Measurements from ENCODE around the gene LIPC. TPM values are rescaled to one million over a fixed set of nuclear protein-coding genes. Genes with fewer than 3 reads are reported as not detected.

LIPC gene
- total and polyA plus RNA-seq, 9 of the 15 experiments (the other 6 are each of a cell fraction or from before 2014, with no cell fraction given): 0.07 to 0.41 (median 0.11) TPM; not detected in 2

GRCh38 chr15:58399739-58400138 lies 32.1 kb upstream of the LIPC start (continued):
- peak; percentile 76 for TF ChIP-seq TEAD4 (IDR thresholded peaks at IDR 0.05; ENCODE audit: low read length)
- TF ChIP-seq TEAD4 (CRISPR knock-in tag; IDR thresholded peaks at IDR 0.05; ENCODE audit: borderline replicate concordance): no peak
- no peak for TF ChIP-seq E2F3 (CRISPR knock-in tag; IDR thresholded peaks at IDR 0.05)
- no peak for TF ChIP-seq BCL6 (CRISPR knock-in tag; IDR thresholded peaks at IDR 0.05)
- TF ChIP-seq SREBF2 (CRISPR knock-in tag; IDR thresholded peaks at IDR 0.05): no peak
- 0 out of 6 replicates have a peak, but pooled peaks of 1 of the 3 experiments have one; percentile 30 for TF ChIP-seq ZBTB11 (CRISPR knock-in tag; IDR thresholded peaks at IDR 0.05)
- no peak for TF ChIP-seq ZNF445 (CRISPR knock-in tag; IDR thresholded peaks at IDR 0.05; ENCODE audit: low read depth)
- TF ChIP-seq MTF1 (CRISPR knock-in tag; IDR thresholded peaks at IDR 0.05; ENCODE audit: borderline replicate concordance): no peak
- no peak for TF ChIP-seq NR3C1 (CRISPR knock-in tag; IDR thresholded peaks at IDR 0.05)
- 0 out of 2 replicates have a peak, but pooled peaks have one; percentile 26 for TF ChIP-seq FOSL1 (tag; conservative IDR thresholded peaks at IDR 0.05)
- no peak for TF ChIP-seq POLR2H (tag; IDR thresholded peaks at IDR 0.05; ENCODE audit: low read depth)
- TF ChIP-seq CSDE1 (IDR thresholded peaks at IDR 0.05): no peak
- peak; percentile 69 for TF ChIP-seq TCF3 (CRISPR knock-in tag; IDR thresholded peaks at IDR 0.05)
- TF ChIP-seq SRSF9 (IDR thresholded peaks at IDR 0.05; ENCODE audit: borderline replicate concordance, low read depth, low read length): no peak
- peak; percentile 75; the same call in 1 of the 2 replicates for TF ChIP-seq SMARCA4 (IDR thresholded peaks at IDR 0.05)
- no peak for TF ChIP-seq ATF2 (CRISPR knock-in tag; IDR thresholded peaks at IDR 0.05)
- TF ChIP-seq NFIX (CRISPR knock-in tag; IDR thresholded peaks at IDR 0.05; ENCODE audit: low read depth): no peak
- no peak for TF ChIP-seq DACH1 (IDR thresholded peaks at IDR 0.05; ENCODE audit: partially characterized antibody)
- no peak for TF ChIP-seq ZNF24 (IDR thresholded peaks at IDR 0.05)
- no peak for TF ChIP-seq ELF1 (tag; IDR thresholded peaks at IDR 0.05)
- TF ChIP-seq SMARCA5 (IDR thresholded peaks at IDR 0.05): no peak
- TF ChIP-seq MAFG (tag; conservative IDR thresholded peaks at IDR 0.05): peak; percentile 61
- TF ChIP-seq KLF6 (CRISPR knock-in tag; IDR thresholded peaks at IDR 0.05; ENCODE audit: borderline replicate concordance): no peak
- TF ChIP-seq CREB3L1 (IDR thresholded peaks at IDR 0.05; ENCODE audit: borderline replicate concordance, low read depth): no peak
- no peak for TF ChIP-seq HDAC8 (tag; IDR thresholded peaks at IDR 0.05)
